ENCODE data around the gene NAA35.
"Not testable (repeated sequence)": the region's sequence is repeated elsewhere in the genome, so short reads cannot be mapped to it uniquely, and the experiment has no call there.

The NAA35 gene

DNA sequence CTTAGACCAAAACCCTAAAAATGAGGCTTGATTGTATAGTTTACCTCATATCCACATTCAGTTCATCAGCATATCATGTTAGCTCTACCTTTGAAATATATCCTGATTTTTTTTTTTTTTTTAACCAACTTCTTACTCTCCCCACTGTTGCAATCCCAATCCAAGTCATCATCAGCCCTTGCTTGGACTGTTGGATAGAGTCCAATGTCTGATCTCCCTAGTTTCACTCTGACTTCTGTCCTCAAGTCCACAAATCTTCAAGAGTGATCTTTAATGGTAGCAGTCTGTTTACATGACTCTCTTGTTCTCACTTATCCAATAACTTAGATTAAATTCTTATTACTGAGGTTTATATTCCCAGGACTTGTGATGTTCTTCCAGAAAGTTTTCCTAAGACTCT lies 30.8 kb downstream of the NAA35 start:
- no peak overlapping the region for H3K4me3 ChIP-seq
- no peak overlapping the region for H3K27ac ChIP-seq
- DNase-seq (ENCODE audit: low spot score): no peak
- TF ChIP-seq, protein P1, sequence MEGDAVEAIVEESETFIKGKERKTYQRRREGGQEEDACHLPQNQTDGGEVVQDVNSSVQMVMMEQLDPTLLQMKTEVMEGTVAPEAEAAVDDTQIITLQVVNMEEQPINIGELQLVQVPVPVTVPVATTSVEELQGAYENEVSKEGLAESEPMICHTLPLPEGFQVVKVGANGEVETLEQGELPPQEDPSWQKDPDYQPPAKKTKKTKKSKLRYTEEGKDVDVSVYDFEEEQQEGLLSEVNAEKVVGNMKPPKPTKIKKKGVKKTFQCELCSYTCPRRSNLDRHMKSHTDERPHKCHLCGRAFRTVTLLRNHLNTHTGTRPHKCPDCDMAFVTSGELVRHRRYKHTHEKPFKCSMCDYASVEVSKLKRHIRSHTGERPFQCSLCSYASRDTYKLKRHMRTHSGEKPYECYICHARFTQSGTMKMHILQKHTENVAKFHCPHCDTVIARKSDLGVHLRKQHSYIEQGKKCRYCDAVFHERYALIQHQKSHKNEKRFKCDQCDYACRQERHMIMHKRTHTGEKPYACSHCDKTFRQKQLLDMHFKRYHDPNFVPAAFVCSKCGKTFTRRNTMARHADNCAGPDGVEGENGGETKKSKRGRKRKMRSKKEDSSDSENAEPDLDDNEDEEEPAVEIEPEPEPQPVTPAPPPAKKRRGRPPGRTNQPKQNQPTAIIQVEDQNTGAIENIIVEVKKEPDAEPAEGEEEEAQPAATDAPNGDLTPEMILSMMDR (IDR thresholded peaks at IDR 0.05): no peak

DNA sequence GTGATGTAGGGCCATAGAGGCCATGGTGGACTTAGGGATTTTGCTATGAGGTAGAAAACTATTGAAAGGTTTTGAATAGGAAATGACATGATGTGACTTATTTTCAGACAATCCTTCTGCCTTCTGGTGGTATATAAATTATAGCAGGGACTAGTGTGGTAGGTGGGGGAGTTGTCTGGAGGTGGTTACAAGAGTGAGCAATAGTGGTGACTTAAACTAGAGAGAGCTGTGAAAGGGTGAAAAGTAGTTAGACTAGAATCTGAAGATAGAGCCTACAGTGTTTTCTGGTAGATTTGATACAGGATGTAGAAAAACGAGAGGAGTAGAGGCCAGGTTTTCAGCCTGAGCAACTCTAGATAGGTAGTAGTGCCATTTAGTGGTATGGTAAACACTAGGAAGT lies 32.3 kb downstream of the NAA35 start:
- DNase-seq (ENCODE audit: low spot score): no peak
- Histone ChIP-seq H3K4me3 (no peak overlapping the region), H3K27ac (no peak overlapping the region)
- TF ChIP-seq, protein P1 (IDR thresholded peaks at IDR 0.05): no peak

DNA sequence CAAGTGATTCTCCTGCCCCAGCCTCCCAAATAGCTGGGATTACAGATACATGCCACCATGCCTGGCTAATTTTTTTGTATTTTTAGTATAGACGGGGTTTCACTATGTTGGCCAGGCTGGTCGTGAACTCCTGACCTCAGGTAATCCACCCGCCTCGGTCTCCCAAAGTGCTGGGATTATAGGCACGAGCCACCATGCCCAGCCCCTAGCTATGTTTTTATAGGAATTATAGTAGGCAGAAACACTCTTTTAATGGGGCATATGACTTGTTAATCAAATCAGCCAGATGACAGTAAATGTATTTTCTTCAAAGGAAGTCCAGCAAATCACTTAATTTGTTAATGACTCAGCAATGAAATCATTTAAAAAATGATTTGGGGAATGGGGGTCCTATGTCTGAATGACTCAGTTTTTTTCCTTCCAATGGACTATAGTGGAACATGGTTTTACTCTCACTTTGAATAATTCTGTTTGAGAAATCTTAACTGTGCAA lies 33.2 kb downstream of the NAA35 start:
- not testable (repeated sequence) for H3K4me3 ChIP-seq; DNase-seq (ENCODE audit: low spot score); H3K27ac ChIP-seq

DNA sequence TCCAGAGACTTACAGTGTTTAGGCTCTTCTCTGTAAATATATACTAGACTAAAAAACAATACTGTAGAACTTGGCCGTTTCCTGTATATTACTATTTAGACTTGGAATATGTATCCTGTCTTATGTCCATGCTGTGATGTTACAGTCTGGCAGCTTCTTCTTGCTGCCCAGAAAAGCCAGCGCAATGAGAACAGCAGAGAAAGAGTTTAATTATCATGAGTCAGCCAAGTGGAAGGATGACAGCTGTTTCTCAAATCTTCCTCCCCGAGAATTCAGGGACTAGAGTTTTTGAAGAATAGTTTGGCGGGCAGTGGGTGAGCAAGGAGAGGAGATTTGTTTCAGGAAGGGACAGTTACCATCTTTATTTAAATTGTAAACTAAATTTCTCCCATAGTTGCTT lies 37.5 kb downstream of the NAA35 start:
- DNase-seq (ENCODE audit: low spot score): no peak
- Histone ChIP-seq H3K27ac (no peak overlapping the region), H3K4me3 (no peak overlapping the region)
- TF ChIP-seq, protein P1 (IDR thresholded peaks at IDR 0.05): no peak

DNA sequence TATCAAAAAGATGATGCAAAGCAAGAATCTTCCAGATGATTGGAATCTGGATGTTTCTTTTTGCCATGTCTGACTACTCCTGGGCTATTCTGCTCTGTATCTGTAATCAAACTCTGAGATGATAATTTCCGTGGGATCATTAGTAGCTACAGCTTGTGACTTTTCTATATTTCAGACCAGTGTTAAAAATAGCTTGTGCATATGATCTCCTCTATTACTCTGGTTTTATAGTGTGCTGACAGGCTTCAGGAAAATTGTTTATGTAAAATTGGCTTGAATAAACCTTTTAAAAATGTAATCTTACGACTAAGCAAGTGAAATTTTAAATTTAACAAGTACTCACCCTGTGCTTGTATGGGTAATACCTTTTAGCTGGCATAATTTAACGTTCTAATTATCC lies 40.4 kb downstream of the NAA35 start:
- TF ChIP-seq, protein P1 (IDR thresholded peaks at IDR 0.05): no peak
- Histone ChIP-seq H3K4me3 (no peak overlapping the region), H3K27ac (no peak overlapping the region)
- DNase-seq (ENCODE audit: low spot score): no peak

DNA sequence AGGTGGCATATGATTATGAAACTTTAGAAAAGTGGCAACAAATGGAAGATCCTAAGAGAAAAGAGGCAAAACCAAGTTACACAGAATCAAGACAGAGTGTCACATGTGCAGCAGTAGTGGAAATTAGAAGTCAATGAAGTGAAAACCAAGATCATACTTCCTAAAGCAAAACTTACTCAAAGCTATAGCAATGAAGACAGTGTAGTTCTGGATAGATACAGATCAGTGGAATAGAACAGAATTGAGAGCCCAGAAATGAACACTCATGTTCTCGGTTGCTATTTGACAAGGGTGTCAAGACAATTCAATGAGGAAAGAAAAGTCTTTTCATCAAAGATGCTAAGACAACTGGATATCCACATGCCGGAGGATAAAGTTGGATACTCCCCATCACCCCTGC lies 43.5 kb downstream of the NAA35 start:
- TF ChIP-seq, protein P1 (IDR thresholded peaks at IDR 0.05): no peak
- Histone ChIP-seq H3K27ac (no peak overlapping the region), H3K4me3 (no peak overlapping the region)
- no peak for DNase-seq (ENCODE audit: low spot score)

DNA sequence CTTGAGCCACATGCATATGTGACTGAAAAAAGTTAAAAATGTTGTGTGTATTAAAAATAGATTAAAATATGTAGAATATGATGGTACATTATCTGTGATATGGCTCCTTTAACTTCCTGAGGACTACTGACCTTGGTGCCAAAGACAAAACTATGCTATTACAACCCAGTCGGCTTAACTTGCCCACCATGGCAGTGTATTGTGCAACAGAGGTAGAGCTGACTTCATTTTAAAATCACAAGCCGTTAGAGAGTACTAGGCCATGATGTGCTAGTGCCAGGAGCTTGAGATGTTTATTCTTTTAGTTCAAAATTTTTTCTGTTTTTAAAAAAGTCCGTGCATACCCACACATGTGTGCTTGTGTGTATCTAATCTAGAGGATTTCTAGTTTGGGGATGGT lies 46.3 kb downstream of the NAA35 start:
- DNase-seq (ENCODE audit: low spot score): no peak
- TF ChIP-seq, protein P1 (IDR thresholded peaks at IDR 0.05): no peak

DNA sequence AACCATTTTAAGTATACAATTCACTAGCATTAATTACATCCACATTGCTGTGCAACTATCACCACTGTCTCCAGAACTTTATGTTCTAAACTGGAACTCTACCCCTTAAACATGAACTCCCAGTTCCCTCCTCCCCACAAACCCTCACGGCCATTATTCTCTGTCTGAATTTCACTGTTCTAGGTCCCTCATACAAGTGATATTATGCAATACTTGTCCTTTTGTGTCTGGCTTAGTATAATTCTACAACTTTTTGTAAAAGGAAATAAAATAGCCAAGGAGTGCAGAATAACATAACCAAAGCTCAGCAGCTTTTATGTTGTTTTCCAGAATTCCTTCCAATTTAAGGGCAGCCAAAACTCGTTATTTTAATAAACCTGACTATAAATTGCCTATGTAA lies 53.2 kb downstream of the NAA35 start:
- TF ChIP-seq, protein P1 (IDR thresholded peaks at IDR 0.05): no peak
- no peak for DNase-seq (ENCODE audit: low spot score)
- H3K4me3 ChIP-seq: no peak overlapping the region
- no peak overlapping the region for H3K27ac ChIP-seq

More for the DNA sequence above, 46.3 kb downstream of the NAA35 start:
- Histone ChIP-seq H3K4me3 (no peak overlapping the region), H3K27ac (no peak overlapping the region)

Data from coronary artery (tissue), 2 donors.